NCI-H2196 (cell line): Measurements from ENCODE around the gene FAM117A.
"Not testable (repeated sequence)": the region's sequence is repeated elsewhere in the genome, so short reads cannot be mapped to it uniquely, and the experiment has no call there.

ENCODE experiments used
- DNase-seq: peaks from one replicate; lab custom pipeline; 2025; ENCODE audit not compliant: unreplicated experiment; lab: John Stamatoyannopoulos, UW

Gene FAM117A

GRCh38 chr17:49741692-49742076 is 22.2 kb downstream of the FAM117A start:
- no peak for DNase-seq

- no peak for DNase-seq
Observed at GRCh38 chr17:49741009-49741691, 22.8 kb downstream of the FAM117A start.

DNA sequence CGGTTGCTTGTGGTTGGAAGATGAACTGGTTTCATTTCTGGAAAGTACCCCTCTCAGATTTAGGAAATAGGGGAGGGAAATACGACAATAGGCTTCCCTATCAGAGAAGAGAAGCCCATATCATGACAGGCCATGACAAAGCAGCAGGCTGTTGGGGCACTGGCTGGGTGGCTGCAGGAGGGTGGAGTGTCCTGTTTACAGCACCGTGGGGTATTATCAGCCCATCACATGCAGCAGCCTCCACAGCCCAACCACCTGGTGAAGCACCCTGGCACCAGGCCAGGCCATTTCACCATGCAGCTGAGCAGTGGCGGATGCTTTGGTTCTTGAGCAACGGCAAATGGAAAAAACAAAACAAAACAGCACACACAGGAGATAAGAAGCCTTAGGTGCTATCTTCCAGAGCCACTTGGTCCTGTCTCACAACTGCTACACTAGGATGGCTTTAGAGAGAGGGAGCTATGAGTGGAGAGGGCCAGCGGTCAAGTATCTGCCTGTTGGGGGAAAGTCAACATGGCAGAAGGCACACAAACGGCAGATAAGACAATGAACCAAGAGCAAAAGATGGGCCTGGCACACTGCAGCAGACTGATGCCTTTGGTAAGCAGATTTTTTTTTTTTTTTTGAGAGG is 24.2 kb downstream of the FAM117A start:
- DNase-seq = peak; percentile 83

DNA sequence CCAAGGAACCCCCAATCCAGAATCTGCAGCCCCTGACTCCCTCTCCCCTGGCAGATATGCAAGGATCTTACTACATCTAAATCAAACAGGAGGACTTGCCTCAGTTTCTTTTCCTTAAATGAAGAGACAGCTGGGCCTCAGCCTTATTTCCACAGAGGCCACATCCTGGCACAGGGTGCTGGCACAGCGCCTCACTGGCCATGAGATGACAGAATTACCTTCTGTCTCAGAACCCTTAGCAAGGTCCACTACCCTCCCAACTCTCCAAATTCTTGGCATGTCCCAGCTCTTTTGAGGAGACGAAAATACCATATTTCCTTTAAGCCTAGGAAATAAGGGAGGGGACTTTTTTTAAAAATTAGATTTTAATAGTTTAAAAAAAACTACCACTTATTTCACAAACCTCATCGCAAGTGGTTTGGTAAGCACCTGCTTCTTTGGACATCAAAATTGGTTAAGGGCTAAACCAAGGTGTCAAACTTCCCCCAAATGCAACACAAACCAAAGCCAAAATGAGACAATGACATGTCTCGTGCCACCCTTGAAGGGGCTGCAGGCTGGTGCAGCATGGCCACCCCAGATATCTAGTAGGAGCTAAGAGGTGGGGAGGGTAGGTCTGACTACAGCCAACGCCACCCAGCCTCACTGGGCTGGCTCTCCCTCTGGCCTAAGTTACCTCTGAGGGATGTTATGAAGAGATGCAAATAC is 25.3 kb downstream of the FAM117A start:
- DNase-seq = no peak

- DNase-seq = no peak
Observed at GRCh38 chr17:49734515-49735490, 29.1 kb downstream of the FAM117A start.

DNA sequence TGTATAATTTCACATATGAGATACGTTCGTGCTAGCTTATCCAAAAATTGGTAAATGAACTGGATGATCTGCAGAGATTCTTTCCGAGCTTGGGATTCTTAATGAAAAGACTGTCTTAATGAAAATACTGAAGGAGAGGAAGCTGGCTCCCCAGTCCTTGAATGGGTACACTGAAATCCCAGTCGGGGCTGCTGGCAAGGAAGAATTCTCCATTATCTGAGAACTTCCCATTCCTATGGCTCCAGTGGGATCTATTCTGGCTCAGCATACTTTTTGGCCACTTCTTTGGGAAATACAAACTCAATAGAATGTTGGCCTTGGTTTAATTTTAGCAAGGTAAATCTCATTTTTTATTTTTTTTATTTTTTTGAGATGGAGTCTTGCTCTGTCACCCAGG is 32.5 kb downstream of the FAM117A start:
- no peak for DNase-seq

GRCh38 chr17:49730785-49731434 is 33.0 kb downstream of the FAM117A start:
- no peak for DNase-seq

DNA sequence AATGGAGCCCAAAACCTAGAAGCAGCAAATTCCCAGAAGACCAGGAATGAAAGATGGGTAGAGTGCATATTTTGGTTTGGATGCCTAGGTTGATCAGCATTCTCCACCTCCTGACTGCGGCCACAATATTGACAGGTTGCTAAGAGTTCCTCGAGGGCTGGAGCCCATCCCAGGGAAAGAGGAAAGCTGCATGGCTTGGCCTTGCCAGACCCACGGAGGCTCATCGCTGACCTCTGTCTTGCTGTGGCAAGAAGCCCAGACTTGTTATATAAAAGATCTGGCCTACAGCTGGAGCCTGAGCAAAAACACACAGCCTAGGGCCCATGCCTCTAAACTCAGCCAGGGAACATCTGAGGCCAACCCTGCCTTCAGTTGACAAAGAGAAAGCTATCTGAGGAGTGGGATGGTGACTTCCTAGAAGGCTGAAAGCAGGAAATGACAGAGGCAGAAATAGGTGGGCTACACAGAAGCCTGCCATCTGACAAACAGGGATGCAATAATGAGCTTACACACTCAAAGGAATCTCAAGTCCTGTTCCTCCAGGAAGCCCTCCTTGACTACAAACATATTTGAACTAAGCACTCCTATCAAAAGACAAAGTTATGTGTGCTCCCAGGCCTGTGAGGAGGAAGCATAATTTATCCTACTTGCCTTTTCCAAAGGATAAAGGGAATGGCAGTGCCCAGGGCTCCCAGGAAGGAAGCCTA is 33.7 kb downstream of the FAM117A start:
- peak; percentile 75 for DNase-seq

DNA sequence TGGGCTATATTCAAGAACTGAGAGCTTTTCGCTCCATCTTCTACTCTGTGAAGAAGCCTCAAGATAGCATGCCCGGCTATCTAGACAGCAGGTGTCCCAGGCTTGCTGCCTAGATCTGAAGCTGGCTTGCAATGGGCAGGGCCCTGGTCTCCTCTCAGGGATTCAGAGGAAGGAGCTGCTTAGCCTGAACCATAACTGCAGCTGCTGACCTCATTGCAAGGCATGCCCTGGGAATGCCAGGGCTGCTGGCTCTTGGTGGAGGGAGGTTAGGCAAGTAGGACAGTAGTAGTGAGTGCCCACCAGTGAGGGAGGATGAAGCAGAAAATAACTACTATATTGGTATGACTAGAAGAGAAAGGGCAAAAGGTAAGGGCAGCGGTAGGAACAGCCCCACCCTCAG is 34.9 kb downstream of the FAM117A start:
- no peak for DNase-seq

DNA sequence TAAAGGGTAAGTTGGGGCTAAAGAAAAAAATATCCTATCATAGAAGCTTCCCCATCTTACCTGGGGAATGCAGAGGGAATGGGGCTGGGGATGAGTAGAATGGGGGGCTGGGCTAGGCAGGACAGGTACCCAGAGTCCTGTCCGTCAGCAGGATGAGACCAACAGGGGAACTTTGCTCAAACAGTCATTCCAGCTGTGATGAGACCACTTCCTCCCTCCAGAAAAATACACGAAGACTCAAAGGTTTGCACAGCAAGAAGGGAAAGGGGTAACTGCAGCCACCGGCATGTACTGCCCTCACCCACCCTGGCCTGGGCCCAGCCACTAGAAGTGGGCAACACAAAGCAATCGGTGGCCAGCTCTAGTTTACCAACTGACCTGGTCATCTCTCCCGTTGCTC is 35.5 kb downstream of the FAM117A start:
- no peak for DNase-seq

DNA sequence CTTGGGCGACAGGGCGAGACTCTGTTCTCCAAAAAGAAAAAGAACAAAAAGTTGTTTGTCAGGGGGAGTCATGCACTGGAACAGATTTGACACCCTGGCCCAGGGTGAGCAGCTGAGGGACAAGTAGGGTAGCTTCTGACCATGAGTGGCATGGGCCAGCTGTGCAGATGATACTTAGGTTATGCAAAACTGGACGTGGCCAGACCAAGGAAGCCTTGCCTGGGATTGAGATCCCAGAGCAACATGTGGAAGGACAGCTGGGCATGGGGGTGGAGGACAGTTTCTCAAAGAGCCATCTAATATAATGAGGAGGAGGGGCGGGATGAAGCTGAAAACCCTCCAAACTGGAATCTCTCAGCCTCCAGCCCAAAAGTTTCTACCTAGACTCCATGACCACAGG is 36.6 kb downstream of the FAM117A start:
- no peak for DNase-seq

GRCh38 chr17:49725452-49726130 is 38.3 kb downstream of the FAM117A start:
- no peak for DNase-seq

DNA sequence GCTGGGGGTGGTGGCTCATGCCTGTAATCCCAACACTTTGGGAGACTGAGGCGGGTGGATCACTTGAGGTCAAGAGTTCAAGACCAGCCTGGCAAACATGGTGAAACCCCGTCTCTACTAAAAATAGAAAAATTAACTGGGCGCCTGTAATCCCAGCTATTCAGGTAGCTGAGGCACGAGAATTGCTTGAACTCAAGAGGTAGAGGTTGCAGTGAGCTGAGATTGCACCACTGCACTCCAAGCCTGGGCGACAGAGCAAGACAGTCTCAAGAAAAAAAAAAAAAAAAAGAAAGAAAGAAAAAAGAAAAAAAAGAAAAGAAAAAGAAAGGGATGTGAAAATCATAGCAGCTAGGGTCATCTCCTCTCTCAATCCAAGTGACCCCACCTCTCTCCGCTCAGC is 39.4 kb downstream of the FAM117A start:
- DNase-seq = not testable (repeated sequence)

DNA sequence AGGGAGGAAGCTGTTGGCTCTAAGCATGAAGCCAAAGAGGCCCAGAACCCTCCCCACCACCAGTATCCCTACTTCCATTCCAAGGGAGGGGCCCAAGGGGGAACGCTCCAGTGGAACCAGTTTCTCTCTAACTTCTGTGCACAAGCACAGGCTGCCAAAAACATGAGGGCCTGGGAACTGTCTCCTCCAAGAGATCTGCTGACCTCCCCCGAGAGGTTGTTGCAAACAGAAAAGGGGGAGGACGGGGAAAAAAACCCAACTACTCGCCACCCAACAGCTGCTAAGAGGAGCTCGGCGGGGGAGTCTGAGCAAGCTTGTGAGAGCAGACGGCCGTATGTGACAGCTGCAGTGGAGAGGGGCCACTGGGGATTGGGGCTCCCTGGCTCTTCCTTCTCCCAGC is 40.5 kb downstream of the FAM117A start:
- DNase-seq = no peak

DNA sequence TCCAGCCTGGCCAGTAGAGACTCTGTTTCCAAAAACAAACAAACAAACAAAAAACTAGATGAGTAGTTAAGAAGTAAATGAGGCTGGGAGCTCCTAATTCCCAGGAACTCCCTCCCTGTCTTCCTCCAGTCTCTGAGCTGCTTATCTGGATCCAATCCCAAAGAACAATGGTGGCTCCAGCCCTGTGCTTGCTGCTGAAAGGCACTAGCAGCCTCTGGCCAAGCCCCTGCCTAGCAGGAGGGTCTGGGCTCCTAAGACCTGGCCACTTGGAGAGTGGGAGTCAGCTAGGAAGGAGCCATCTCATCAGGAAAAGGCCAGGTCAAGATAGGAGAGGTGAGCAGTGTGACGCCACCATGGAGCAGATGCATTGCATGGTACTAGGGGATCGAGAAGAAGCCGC is 41.9 kb downstream of the FAM117A start:
- no peak for DNase-seq

- no peak for DNase-seq
Observed at GRCh38 chr17:49717371-49717861, 46.5 kb downstream of the FAM117A start.

- no peak for DNase-seq
Observed at GRCh38 chr17:49716668-49717364, 47.1 kb downstream of the FAM117A start.

GRCh38 chr17:49715717-49716279 is 48.1 kb downstream of the FAM117A start:
- DNase-seq = peak; percentile 35
